NCI-H510A treated with DMSO at 0.1 percent for 48 hours (cell line): ENCODE results near the gene KCNK6.
"Not testable (repeated sequence)": the region's sequence is repeated elsewhere in the genome, so short reads cannot be mapped to it uniquely, and the experiment has no call there.

ENCODE experiments used
- DNase-seq: peaks from one replicate; lab custom pipeline; 2025; lab: John Stamatoyannopoulos, UW

The KCNK6 gene

DNA sequence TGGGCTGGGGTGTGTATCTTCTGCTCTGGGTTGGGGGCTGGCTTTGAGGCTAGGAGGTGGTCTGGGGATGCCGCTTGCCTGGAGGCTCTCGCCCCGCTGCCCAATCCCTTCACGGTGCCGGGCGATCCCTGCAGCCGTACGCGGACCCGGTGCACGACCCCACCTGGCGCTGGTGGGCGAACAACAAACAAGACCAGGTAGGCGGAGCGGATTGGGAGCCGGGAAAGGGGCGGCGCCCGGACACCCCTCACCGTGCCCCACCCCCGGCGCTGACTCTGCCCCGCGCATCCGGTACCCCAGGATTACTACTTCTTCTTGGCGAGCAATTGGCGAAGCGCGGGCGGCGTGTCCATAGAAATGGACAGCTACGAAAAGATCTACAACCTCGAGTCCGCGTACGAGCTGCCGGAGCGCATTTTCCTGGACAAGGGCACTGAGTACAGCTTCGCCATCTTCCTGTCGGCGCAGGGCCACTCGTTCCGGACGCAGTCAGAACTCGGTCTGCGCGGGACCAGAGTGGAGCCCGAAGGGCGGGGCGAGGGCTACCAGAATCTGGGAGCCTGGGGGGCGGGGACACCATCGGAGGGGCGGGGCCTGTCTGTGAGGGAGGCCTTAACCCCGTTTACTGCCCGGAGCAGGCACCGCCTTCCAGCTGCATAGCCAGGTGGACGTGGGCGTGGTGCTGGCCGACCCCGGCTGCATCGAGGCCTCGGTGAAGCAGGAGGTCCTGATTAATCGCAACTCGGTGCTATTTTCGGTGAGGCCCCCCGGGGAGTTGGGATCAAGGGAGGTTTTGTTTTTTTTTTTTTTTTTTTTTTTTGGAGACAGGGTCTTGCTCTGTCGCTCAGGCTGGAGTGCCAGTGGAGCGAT is 42.7 kb downstream of the KCNK6 start:
- DNase-seq = peak; percentile 79

DNA sequence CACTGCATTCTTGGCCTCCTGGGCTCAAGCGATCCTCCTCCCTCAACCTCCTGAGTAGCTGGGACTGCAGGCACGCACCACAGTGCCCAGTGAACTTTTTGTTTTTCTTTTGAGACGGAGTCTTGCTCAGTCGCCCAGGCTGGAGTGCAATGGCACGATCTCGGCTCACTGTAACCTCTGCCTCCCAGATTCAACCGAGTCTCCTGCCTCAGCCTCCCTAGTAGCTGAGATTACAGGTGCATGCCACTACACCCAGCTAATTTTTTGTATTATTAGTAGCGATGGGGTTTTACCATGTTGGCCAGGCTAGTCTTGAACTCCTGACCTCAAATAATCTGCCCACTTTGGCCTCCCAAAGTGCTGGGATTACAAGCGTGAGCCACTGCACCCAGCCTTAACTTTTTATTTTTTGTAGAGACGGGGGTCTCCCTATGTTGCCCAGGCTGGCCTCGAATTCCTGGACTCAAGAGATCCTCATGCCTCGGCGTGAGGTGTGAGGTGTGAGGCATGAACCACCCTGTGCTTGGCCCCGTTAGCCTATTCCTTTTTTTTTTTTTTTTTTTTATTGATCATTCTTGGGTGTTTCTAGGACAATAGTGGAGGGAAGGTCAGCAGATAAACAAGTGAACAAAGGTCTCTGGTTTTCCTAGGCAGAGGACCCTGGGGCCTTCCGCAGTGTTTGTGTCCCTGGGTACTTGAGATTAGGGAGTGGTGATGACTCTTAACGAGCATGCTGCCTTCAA is 43.5 kb downstream of the KCNK6 start:
- not testable (repeated sequence) for DNase-seq

DNA sequence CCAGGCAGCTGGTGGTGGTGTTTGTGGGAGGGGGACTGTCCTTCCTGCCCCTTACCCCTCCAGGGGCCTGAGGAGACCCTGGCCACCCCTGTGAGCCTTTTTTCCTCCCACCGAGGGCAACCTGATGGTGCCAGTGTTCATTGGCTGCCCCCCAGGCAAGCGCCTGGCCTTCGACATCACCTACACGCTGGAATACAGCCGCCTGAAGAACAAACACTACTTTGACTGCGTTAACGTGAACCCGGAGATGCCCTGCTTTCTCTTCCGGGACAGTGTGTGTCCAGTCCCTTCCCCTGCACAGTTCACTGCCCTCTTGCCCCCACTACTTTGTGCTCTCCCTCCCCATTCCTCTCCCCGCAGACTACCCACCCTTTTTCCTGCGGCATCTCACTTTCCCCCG is 47.4 kb downstream of the KCNK6 start:
- no peak for DNase-seq

DNA sequence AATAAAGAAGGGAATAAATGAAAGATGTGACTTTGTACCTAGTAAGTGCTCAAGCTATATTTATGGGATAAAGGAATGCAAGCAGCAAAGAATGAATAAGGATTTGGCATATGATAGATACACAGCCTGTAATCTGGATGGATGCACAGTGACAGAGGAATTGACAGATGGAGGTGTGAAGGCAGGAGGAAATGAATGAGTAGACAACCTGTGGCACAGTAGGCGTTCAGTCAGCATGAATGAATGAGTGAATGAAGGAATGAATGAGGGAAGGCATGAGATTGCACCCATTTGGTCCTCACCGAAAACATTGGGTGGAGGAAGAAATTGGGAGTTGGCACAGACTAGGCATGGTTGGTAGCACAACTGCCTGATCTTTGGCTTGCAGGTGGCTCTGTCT is 49.9 kb downstream of the KCNK6 start:
- DNase-seq = no peak

DNA sequence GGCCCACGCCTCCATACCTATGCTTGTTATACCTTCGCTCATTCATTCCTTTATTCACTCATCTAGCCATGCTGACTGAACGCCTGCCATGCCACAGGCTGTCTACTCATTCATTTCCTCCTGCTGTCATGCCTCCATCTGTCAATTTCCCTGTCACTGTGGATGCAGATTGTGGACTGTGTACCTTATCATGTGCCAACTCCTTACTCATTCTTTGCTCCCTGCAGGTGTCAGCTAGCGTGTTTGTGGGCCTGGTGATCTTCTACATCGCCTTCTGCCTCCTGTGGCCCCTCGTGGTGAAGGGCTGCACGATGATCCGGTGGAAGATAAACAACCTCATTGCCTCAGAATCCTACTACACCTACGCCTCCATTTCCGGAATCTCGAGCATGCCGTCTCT is 50.7 kb downstream of the KCNK6 start:
- no peak for DNase-seq

DNA sequence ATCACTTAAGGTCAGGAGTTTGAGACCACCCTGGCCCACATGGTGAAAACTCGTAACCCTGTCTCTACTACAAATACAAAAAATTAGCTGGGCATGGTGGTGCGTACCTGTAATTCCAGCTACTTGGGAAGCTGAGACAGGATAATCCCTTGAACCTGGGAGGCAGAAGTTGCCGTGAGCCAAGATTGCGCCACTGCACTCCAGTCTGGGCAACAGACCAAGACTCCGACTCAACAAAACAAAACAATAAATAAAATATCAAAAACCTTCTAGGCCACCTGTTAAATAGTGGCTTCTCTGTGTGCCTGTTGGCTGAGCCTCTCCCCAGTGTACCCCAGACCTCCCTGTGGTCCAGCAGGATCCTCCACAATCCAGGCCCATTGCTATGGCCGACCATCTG is 51.4 kb downstream of the KCNK6 start:
- DNase-seq = no peak

DNA sequence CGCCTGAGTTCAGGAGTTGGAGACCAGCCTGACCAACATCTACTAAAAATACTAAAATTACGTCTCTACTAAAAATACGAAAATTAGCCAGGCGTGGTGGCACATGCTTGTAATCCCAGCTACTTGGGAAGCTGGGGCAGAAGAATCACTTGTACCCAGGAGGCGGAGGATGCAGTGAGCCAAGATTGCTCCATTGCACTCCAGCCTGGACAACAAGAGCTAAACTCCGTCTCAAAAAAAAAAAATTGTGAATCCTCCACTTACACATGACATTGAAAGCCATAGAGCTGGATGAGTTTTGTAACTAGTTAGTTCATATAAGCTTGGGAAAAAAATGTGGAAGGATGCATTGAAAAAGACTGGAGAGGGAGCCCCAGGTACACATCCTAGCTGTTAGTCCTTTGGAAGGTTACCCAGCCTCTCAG is 54.3 kb downstream of the KCNK6 start:
- no peak for DNase-seq

DNA sequence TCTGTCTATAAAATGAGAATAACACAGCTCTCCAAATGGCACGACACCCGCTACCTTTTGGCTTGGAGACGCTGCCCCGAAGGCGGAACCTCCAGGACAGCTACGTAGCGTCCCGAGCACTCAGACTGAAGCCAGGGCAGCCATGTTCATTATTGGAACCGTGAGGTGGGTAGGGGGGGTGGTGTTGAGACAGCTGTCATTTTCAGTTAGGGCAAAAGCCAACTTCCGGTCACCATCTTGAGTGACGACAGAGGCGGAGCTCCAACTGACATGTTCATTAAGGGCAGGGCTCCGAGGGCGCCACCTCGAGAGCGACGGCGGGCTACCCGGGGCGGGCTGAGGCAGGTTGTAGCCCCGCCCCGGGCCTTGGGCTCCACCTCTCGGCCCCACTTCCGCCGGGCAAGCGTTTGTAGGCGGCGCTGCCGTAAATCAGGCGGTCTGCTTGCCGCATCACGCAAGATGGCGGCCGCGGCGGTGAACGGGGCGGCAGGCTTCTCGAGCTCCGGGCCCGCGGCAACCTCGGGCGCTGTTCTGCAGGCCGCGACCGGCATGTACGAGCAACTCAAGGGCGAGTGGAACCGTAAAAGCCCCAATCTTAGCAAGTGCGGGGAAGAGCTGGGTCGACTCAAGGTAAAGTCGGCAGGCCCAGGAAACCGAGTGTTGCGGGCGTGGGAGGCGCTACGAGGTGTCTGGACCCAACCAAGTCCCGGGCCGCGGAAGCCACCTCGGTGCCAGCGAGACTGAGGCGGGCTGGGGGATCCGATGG is 54.9 kb downstream of the KCNK6 start, which contains the start of gene PSMD8:
Gene PSMD8 (plus strand): TSS at position 240 of the 766 bp plus-strand sequence. CDS start 31 bp downstream, at position 271.
- DNase-seq = peak; percentile 96

DNA sequence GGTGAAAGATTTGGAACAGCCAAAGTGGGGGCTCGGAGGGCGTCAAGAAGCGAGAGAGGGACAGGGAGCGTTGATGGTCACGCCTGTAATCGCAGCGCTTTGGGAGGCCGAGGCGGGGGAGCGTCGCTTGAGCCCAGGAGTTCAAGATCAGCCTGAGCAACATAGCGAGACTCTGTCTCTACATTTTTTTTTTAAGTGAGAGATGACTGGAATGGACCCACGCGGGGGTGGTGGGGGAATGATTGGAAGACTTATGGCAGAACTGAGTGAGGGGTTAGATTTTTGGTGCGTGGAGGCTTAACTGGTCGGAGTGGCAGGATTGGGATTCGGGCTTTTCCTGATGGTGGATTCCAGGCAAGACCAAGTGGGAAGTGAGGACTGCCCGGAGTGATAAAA is 55.5 kb downstream of the KCNK6 start:
- peak; percentile 47 for DNase-seq

DNA sequence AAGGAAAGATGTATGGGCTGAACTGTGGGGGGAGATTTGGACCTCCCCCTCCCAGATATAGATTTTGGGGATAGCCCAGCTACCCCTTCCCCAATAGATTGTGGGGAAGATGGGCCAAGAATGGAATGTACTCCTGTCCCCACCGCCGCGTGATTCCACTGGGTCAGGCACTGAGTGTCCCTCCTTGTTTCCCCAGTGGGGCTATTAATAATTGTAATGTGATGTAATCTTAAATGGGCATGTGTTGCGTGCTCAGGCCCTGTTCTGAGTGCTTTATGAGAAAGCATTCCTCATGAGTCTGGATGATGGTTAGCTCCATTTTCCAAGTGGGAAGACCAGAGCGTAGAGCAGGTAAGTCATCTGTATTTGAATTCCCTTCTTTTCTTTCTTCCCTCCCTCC is 56.1 kb downstream of the KCNK6 start:
- no peak for DNase-seq

DNA sequence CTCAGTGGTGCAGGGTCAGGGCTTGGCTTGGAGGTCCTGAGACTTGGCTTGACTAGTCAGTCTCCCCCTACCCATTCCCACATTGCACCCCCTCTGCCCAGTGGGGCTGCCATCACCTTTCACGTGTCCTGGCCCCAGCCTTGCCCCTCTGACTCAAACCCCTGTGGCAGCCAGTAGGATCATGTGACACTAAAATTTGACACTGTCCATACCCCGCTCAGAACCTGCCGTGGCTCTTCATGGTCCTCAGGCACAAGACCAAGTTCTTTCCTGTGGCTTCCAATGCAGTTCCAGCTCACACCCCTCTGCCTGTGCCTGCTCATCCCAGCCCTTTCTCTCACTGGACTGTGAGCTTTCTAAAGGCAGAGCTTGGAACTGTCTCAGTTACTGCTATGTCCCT is 56.9 kb downstream of the KCNK6 start:
- no peak for DNase-seq

DNA sequence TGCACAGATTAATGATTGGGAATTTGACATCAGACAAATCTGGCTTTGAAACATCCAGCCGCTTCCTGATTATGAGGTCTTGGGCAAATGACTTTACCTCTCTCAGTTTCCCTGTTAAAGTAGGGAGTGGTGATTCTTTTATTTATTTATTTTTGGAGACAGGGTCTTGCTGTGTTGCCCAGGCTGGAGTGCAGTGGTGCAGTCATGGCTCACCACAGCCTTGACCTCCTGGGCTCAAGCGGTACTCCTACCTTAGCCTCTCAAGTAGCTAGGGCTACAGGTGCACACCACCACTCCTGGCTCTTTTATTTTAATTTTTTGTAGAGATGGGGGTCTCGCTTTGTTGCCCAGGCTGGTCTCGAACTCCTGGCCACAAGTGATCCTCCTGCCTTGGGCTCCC is 57.4 kb downstream of the KCNK6 start:
- DNase-seq = no peak

DNA sequence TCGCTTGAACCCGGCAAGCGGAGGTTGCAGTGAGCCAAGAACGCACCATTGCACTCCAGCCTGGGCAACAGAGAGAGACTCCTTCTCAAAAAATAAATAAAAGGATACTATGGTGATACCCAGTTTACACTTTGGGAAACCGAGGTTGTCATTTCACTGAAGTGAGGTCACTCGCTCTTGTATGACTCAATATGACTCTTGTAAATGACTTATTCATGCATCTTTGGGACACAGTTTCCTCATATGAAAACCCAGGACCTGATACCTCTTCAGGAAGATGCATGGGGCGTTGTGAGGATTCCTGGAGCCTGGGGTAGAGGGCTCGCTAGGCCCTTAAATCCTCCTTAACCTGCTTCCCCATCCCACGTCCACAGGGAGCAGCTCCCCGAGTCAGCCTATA is 59.2 kb downstream of the KCNK6 start:
- no peak for DNase-seq

DNA sequence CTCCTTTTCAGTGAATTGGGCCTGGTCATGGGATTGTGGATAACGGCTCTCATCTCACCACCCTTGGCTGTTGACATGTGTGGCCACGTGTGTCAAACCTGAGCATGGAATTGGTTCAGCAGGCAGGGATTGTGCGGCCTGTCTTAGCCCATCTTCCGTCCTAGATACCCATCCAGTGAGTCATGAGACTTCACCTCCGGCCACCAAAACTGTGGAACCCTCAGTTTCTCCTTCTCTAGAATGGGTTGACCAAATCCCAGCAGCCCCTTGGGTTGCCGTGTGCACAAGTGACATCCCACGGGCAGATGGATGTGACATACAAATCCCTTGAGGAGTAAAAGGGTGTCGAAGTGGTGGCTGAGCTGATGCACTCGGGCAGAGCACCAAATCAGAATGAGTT is 61.5 kb downstream of the KCNK6 start:
- DNase-seq = no peak
